ENCODE measurements around the gene LIN37.
"Not testable (repeated sequence)": the region's sequence is repeated elsewhere in the genome, so short reads cannot be mapped to it uniquely, and the experiment has no call there.

LIN37 gene

GRCh38 chr19:35791814-35792279 lies 43.5 kb downstream of the LIN37 start:
- no peak for DNase-seq

- DNase-seq, result no peak
These were observed 43.9 kb downstream of the LIN37 start for GRCh38 chr19:35792312-35792711.

- no peak for DNase-seq
These were observed 44.5 kb downstream of the LIN37 start for GRCh38 chr19:35792888-35793287.

GRCh38 chr19:35793381-35794165 lies 45.2 kb downstream of the LIN37 start:
- no peak for DNase-seq

GRCh38 chr19:35795564-35795963 lies 47.2 kb downstream of the LIN37 start:
- not testable (repeated sequence) for DNase-seq

- no peak for DNase-seq
These were observed 48.5 kb downstream of the LIN37 start for GRCh38 chr19:35796645-35797542.

- DNase-seq, result no peak
These were observed 49.3 kb downstream of the LIN37 start for GRCh38 chr19:35797663-35798062.

GRCh38 chr19:35801828-35802227 lies 53.5 kb downstream of the LIN37 start:
- DNase-seq, result no peak
